Measurements from ENCODE around the gene PSMD10. TPM values are rescaled to one million over a fixed set of nuclear protein-coding genes. Genes with fewer than 3 reads are reported as not detected.

The PSMD10 gene
- total RNA-seq, 1 experiment from 2014 or later = 88.6 TPM

DNA sequence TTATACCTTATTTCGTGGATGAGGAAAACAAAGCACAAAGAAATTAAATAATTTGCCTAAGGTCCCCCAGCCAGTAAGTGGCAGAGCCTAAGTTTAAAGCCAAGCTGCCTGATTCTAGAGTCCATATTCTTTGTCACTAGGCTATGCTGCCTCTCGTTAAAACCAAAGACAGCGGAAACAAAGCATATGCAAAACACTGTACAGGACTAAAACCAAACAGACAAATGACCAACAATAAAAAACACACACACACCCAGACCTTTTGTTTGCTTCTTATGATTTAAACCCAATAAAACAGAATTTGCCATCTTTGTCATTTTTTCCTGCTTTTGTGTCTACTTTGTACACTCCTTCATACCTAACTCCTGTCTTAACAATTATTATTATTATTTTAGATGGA is 56.6 kb downstream of the PSMD10 start:
- in situ Hi-C loops (cut with HindIII; ENCODE audit: low pct_unique_long_range_greater_than_20kb, low sequenced_read_pairs) (no loop called here), intact Hi-C loops (cut with micrococcal nuclease; ENCODE audit: unreplicated experiment) (no loop called here)
- CTCF ChIA-PET = no interaction called here
- Histone ChIP-seq H3K4me1 (ENCODE audit: control insufficient read depth, insufficient read depth, low read length) (peaks cover 34% of the 10 kb centered on the region), H3K27ac (ENCODE audit: low read length) (no peak overlapping the region), H3K27me3 (ENCODE audit: control insufficient read depth, insufficient read depth, low read length) (no peaks in the 10 kb centered on the region), H3K36me3 (ENCODE audit: control insufficient read depth, insufficient read depth, low read length) (no peaks in the 10 kb centered on the region), H3K9me3 (ENCODE audit: control insufficient read depth, insufficient read depth, low read depth, low read length) (no peaks in the 10 kb centered on the region), H3K4me3 (ENCODE audit: low read depth in 2 of 2, low read length in 2 of 2) (no peak overlapping the region)
- no TSS peak for BruUV-seq (replicated peaks)
- DNase-seq (ENCODE audit: low read depth, low spot score) = no peak
- TF ChIP-seq, protein P1, sequence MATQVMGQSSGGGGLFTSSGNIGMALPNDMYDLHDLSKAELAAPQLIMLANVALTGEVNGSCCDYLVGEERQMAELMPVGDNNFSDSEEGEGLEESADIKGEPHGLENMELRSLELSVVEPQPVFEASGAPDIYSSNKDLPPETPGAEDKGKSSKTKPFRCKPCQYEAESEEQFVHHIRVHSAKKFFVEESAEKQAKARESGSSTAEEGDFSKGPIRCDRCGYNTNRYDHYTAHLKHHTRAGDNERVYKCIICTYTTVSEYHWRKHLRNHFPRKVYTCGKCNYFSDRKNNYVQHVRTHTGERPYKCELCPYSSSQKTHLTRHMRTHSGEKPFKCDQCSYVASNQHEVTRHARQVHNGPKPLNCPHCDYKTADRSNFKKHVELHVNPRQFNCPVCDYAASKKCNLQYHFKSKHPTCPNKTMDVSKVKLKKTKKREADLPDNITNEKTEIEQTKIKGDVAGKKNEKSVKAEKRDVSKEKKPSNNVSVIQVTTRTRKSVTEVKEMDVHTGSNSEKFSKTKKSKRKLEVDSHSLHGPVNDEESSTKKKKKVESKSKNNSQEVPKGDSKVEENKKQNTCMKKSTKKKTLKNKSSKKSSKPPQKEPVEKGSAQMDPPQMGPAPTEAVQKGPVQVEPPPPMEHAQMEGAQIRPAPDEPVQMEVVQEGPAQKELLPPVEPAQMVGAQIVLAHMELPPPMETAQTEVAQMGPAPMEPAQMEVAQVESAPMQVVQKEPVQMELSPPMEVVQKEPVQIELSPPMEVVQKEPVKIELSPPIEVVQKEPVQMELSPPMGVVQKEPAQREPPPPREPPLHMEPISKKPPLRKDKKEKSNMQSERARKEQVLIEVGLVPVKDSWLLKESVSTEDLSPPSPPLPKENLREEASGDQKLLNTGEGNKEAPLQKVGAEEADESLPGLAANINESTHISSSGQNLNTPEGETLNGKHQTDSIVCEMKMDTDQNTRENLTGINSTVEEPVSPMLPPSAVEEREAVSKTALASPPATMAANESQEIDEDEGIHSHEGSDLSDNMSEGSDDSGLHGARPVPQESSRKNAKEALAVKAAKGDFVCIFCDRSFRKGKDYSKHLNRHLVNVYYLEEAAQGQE (IDR thresholded peaks at IDR 0.05; ENCODE audit: insufficient read depth in 1 of 2, low read depth in 2 of 2, low read length in 1 of 2) = no peak
- no peak for TF ChIP-seq SIN3A (IDR thresholded peaks at IDR 0.05; ENCODE audit: borderline replicate concordance, insufficient read depth, low read depth, low read length)
- TF ChIP-seq, protein P2, sequence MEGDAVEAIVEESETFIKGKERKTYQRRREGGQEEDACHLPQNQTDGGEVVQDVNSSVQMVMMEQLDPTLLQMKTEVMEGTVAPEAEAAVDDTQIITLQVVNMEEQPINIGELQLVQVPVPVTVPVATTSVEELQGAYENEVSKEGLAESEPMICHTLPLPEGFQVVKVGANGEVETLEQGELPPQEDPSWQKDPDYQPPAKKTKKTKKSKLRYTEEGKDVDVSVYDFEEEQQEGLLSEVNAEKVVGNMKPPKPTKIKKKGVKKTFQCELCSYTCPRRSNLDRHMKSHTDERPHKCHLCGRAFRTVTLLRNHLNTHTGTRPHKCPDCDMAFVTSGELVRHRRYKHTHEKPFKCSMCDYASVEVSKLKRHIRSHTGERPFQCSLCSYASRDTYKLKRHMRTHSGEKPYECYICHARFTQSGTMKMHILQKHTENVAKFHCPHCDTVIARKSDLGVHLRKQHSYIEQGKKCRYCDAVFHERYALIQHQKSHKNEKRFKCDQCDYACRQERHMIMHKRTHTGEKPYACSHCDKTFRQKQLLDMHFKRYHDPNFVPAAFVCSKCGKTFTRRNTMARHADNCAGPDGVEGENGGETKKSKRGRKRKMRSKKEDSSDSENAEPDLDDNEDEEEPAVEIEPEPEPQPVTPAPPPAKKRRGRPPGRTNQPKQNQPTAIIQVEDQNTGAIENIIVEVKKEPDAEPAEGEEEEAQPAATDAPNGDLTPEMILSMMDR (IDR thresholded peaks at IDR 0.05) = no peak
- no peak for TF ChIP-seq POLR2AphosphoS5 (IDR thresholded peaks at IDR 0.05; ENCODE audit: low read depth, low read length)
- TF ChIP-seq TCF7L2 (IDR thresholded peaks at IDR 0.05; ENCODE audit: low read depth, low read length) = no peak
- ATAC-seq = no peak
- POLR2A ChIA-PET = no interaction called here

Other genes starting within 250 kb of the PSMD10 start
- not detected for gene TEX13B, start 109.2 kb downstream of the PSMD10 start, total RNA-seq (2021; ENCODE audit: unreplicated experiment)
- gene VSIG1, start 46.5 kb downstream of the PSMD10 start, total RNA-seq (2021; ENCODE audit: unreplicated experiment) = not detected
- gene ATG4A, start 236 bp upstream of the PSMD10 start, total RNA-seq (2021; ENCODE audit: unreplicated experiment) = 13.7 TPM